RPMI7951 (cell line): ENCODE data around the gene CTBP1. TPM values are rescaled to one million over a fixed set of nuclear protein-coding genes. Genes with fewer than 3 reads are reported as not detected.

Source experiments
- DNase-seq: peaks from one replicate; pipeline ENCODE4 v3.0.0-alpha.2; 2012; ENCODE audit warnings: low read depth
- total RNA-seq: library from RNA; depleted of rRNA; stranded (reverse); fragments of >200 nt; shearing (Covaris generic); gene quantifications from 2 replicates; pipeline ENCODE4 v1.2.3, GENCODE V29; 2014

The CTBP1 gene
- total RNA-seq, 1 experiment from 2014 or later = 61.3 TPM

- no peak for DNase-seq
These were observed 24.8 kb downstream of the CTBP1 start for GRCh38 chr4:1223841-1224809.

DNA sequence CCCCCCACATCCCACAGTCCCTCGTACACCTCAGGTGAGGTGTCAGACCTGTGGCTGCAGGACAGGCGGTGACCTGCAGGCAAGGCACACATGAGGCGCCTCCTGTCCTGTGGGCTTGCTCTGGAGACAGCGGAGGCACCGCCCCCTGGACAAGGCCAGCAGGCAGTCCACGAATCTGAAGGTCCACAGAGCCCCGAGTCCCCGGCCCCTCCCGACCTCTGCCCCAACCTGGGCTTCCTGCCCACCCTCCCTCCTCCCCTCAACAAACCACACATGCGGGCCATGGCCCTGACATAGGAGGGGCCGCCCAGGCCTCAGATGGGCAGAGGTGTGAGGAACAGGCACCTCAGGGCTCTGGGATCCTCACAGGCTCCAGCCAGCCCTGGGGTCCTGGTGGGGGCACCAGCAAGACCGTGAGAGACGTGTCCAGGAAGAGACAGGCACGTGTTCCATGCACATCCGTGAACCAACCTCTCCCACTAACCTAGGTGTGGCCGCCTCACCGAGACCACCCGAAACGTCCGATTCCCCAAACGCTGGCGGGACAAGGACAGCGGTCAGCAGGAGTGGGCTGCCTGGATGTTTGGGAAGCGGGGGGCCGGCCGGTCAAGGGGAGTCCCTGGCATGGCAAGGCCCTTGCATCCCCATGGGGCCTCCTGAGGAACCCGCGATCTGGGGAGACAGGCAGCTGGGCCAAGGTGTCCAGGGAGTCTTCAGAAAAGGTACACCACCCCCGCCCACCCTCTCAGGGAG lies 25.8 kb downstream of the CTBP1 start:
- DNase-seq = no peak

DNA sequence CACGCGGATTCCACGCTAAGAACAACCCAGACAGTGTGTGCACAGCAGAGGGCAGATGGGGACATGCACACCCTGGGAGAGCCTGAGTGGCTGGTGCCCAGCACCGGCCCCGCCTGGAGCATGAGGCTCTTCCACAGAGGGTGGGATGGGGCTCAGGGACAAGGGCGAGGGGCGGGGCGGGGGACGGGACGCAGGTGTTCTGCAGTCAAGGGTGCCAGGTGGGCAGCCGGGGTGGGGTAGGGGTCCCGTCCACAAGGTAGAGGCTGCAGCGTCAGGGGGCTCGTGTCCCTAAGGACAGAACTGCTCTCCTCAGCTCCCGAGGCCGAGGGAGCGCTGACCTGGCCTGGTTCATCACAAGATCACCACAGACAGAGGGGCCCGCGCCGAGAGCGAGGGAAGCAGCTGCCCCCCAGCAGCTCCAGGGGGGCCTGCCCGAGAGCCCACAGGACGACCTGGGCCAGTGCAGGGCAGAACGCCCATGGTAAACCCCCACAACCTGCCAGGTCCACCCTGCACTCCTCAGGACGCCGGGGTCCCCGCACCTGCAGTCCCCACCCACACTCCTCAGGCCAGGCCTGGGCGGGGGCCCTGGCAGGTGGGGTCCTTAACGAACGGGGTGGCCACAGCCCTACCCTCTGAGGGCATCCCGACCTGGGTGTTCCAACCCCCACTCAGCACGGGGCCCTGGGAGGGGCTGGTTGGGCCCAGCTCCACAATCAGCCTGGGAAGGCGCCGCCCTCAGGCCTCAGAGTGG lies 26.7 kb downstream of the CTBP1 start:
- DNase-seq = no peak

DNA sequence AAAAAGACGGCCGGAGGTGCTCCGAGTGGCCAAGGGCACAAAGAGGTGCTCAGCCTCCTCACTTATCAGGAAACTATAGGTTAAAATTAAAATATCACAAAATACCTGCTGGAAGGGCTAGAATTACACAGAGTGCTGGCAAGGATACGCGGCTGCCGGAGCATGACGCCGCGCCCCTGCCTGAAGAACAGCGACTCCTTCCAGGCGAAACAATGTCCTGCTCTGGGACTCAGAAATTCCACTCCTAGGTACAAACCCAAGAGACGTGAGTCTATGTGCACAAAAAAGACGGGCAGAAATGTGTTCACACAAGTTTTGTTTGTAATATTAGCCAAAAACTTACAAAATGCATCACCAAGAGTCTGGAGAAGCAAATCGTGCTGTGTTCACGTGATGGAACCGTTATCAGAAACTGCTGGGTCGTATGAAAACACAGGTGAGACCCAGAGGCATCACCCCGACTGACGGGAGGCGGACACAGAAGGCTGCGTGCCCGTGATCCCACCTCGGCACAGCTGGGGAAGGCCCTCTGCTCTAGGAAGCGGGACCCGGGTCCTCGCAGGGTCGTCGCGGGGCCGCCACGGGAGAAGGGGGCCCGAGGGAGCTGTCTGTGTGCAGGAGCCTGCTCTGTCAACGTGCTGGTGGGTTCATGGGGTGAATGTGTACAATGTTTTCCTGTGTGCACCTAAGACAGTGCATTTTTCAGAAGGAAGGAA lies 27.6 kb downstream of the CTBP1 start:
- DNase-seq = no peak

GRCh38 chr4:1220566-1220965 lies 28.4 kb downstream of the CTBP1 start:
- no peak for DNase-seq

GRCh38 chr4:1219566-1219950 lies 29.4 kb downstream of the CTBP1 start:
- no peak for DNase-seq

GRCh38 chr4:1218634-1219565 lies 30.0 kb downstream of the CTBP1 start:
- no peak for DNase-seq

DNA sequence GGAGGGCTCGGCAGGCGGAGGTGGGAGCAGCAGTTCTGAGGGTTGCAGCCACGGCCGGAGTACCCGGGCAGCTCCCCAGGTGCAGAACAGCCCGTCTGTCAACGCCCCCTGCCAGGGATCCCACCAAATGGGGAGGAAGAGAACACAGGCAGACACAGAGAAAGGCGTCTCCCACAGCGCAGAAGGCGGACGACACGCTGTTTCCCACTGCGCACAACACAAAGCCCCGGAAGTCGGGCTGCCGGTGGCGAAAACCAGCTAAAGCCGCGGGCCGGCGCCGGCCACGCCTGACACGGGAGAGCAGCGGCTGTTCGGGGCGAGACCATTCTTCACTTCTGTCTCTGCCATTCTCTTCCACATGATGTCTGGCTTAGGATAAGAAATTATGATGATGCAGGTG lies 31.6 kb downstream of the CTBP1 start:
- DNase-seq = no peak

- no peak for DNase-seq
These were observed 32.0 kb downstream of the CTBP1 start for GRCh38 chr4:1216869-1217294.

DNA sequence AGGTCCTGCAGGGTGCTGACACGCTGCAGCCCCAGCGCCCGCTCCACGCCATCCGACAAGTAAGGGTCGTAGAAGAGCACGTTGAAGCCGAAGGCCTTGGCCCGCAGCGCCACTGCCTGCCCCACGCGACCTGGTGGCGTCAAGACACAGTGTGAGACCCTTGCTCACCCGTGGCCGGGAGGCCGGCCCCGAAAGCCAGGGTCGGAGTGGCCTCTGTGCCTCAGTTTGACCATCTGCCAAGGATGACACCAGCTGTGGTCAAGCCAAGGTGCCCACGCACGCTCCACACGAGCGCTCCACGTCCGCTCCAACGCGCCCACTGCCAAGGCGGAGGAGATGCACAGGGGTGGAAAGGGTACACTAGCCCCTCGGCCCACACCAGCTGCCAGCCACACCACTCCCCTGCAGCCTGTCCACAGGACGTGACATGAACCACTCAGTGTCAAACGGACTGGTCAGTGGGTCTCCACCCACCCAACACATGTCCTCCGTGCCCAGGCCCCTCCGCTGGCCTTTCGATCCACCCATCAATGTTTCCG lies 32.8 kb downstream of the CTBP1 start:
- no peak for DNase-seq

DNA sequence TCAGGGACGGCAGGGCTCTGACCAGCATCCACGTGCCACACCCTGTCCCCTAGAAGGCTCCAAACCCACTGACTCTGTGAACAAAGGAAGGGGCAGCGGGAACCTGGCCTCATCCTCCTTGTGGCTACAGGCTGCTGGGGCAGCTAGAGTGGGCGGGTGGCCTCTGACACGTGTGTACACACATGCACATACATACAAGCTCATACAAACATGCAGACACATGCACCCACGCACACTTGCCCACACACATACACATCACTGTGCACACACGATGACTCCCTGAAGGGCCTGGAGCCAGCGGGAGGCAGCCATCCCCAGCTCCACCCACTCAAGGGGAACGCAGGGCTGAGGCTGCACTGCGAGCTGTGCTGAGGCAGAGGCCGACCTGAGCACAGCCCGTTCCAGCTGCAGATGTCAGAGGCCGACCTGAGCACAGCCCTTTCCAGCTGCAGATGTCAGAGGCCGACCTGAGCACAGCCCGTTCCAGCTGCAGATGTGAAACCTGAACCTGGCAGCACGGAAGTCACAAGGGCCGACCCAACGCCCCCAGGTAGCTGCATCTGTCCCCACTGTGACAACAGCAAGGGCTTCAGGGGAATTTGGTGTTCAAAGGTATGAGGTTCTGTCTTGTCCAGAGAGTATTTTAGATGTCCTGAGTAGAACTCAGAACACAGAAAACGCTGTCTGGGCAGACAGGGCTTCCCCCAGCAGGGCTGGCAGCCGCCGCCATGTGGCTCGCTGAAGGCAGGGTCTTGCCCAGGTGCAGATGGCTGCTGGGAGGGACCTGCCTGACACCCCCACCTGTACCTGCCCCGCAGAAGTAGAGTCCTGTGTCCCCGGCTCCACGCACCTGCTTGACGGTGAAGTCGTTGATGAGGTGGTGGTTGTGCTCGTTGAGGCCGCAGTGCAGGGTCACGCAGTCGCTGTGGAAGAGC lies 33.5 kb downstream of the CTBP1 start:
- DNase-seq = no peak

DNA sequence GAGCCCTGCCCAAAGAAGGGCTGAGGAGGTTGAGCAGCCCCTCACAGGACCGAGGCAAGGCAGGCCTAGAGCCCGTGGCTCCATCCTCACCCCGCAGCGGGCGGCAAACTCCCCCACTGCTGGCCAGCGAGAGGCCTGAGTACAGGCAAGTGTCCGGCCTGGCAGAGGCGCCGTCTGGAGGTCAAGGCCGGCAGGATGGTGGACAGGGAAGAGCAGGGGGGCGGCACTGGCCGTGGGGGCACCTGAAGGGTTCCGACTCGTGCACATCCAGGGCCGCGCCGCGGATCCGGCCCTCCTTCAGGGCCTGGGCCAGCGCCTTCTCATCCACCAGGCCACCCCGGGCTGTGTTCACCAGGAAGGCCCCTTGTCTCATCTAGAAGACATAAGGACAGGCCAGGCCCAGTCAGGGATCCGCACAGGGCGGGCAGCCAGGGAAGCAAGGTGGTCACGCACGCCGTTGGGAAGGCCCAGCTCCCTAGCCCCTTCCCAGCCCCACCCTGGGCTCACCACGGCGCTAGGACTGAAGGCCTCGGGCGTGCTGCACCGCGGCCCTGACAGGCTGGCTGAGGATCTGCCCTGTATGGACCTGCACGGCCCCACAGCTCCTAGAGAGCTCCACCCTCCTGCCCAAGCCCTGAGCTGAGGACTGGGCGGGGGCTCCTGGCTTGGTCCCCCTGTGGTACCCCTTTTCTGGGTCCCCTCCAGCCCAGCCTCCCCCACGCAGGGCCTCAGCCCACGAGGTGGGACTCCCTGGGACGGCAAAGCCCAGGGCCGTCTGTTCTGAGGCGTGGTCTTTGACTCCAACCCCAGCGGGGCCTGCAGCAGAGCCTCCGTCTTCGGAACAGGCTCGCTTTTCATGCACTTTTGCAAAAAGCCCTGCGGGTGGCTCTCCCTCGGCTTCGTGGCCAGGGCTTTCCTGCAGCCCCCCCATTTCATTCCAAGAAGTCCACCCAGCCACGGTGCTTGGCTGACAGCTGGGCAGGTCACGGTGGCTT lies 34.5 kb downstream of the CTBP1 start:
- no peak for DNase-seq

- DNase-seq = no peak
These were observed 35.5 kb downstream of the CTBP1 start for GRCh38 chr4:1213336-1213995.

DNA sequence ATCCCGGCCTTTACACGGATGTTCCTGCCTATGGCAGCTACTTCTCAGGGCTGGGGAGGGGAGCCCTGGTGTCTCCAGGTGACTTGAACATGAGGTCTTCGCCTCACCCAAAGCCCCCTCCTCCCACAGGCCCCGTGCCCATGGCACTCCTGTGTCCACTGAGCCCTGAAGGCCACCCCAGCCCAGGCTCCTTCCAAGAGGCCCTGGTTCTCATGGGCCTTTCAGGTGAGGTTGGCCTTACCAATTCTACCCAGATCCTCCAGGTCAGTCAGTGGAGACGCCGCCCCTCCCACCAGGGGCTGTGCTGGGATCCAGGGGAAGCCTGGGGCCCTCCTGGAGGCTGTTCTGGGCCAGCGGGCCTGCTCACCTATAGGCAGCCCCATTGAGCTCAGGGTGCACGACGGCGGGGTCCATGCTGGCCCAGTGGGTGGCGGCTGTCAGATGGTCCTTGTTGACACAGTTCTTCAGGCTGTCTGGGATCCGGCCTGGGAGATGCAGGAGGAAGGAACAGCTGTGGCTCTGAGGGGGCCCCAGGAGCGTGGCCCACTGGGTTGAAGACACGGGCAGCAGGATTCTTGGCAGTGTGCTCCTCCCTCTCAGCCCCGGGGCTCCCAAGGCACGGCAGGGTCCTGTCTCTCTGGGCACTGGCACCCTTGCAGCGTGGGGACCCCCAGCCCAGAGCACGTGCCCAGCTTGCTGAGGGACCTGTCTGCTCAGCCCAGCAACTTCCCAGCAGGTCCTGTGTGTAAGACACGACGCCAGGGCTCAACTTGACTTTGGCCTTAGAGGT lies 36.2 kb downstream of the CTBP1 start:
- no peak for DNase-seq

DNA sequence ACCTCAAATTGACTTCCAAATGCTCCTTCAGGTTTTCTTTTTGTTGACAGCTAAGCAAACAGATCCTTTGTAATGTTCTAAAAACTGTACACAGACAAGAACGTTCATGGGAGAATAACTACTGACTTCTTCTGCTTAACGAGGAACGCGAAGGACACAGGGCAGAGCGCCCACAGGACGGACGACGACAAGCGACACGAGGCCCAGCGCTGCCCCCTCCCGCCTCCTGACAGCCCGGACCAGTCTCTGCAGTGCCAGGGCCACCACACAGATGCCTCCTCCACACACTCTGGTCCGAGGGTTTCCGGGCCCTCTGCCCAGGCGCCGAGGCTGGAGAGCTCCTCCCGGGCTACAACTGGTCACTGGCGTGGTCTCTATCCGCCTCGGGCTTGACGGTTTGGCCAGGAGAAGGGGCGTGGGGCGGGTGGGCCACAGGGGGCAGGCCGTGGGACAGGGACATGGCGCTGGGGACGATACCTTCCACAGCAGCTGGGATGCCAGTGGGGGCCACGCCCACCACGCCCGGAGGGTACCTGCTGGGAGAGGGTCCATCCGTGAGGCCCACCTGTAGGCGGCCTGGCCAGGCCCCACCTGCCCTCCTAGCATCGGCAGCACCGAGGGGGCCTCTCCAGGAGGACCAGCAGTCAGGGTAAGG lies 36.9 kb downstream of the CTBP1 start:
- no peak for DNase-seq

GRCh38 chr4:1211371-1211770 lies 37.6 kb downstream of the CTBP1 start:
- DNase-seq = no peak
